ENCODE measurements around the gene KRT26.

Gene KRT26

GRCh38 chr17:40734018-40734417, 38.0 kb downstream of the KRT26 start:
- Histone ChIP-seq H3K36me3 (replicated peaks; ENCODE audit: insufficient read depth, low read length) (no peaks in the 10 kb centered on the region), H2AFZ (ENCODE audit: low read length) (no peak overlapping the region)

DNA sequence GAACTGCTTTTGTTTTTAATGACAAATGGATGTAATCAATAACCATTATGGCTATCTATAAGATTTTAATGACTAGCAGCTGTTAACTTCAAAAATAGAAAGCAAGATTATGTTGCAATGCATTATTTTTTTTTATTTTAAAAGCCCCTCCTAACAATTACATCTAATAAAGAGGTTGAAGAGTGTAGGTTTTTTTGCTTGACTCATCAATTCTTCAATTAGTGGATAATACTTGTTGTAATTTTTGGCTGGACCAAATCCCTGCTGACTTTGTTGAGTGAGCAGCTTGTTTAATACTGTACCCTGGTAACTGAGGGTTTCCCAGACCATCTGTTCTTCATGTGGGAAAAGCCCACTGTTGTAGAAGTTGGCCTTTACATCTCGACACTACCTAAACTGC, 41.0 kb downstream of the KRT26 start:
- peaks cover 7% of the 10 kb centered on the region; the same call in 1 of the 2 replicates for H3K27me3 ChIP-seq (replicated peaks; ENCODE audit: insufficient read depth, low read length)
- H3K36me3 ChIP-seq (replicated peaks; ENCODE audit: insufficient read depth, low read length), result no peaks in the 10 kb centered on the region
- no peak for DNase-seq
- TF ChIP-seq EZH2phosphoT487 (IDR thresholded peaks at IDR 0.05; ENCODE audit: low read length) (no peak), EZH2 (optimal IDR thresholded peaks at IDR 0.05; ENCODE audit: low read depth, low read length) (no peak)
- TF ChIP-seq, protein P1, sequence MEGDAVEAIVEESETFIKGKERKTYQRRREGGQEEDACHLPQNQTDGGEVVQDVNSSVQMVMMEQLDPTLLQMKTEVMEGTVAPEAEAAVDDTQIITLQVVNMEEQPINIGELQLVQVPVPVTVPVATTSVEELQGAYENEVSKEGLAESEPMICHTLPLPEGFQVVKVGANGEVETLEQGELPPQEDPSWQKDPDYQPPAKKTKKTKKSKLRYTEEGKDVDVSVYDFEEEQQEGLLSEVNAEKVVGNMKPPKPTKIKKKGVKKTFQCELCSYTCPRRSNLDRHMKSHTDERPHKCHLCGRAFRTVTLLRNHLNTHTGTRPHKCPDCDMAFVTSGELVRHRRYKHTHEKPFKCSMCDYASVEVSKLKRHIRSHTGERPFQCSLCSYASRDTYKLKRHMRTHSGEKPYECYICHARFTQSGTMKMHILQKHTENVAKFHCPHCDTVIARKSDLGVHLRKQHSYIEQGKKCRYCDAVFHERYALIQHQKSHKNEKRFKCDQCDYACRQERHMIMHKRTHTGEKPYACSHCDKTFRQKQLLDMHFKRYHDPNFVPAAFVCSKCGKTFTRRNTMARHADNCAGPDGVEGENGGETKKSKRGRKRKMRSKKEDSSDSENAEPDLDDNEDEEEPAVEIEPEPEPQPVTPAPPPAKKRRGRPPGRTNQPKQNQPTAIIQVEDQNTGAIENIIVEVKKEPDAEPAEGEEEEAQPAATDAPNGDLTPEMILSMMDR (IDR thresholded peaks at IDR 0.05; ENCODE audit: low read length), result no peak
- no peak overlapping the region for H2AFZ ChIP-seq (ENCODE audit: low read length)
- no peaks in the 10 kb centered on the region for H3K9me3 ChIP-seq (replicated peaks; ENCODE audit: insufficient read depth, low read length)
- H3K79me2 ChIP-seq (ENCODE audit: low read length), result no peaks in the 10 kb centered on the region
- no peaks in the 10 kb centered on the region for H3K9me2 ChIP-seq (replicated peaks; ENCODE audit: insufficient read depth, low read length)
- no peak overlapping the region for H3K27ac ChIP-seq (ENCODE audit: low read length)
- no peak overlapping the region for H3K9ac ChIP-seq (ENCODE audit: low read length)
- no peaks in the 10 kb centered on the region; the same call in 1 of the 2 replicates for H4K20me1 ChIP-seq (ENCODE audit: insufficient read depth, low read length)
- no peak overlapping the region for H3K4me2 ChIP-seq (ENCODE audit: low read depth, low read length)
- no peaks in the 10 kb centered on the region for H3F3A ChIP-seq (ENCODE audit: insufficient read depth, low read length)
- H3K4me3 ChIP-seq (ENCODE audit: low read length), result no peak overlapping the region
- H3K4me1 ChIP-seq (ENCODE audit: low read length), result no peaks in the 10 kb centered on the region

More at GRCh38 chr17:40734018-40734417, 38.0 kb downstream of the KRT26 start:
- Histone ChIP-seq H3K4me3 (ENCODE audit: low read length) (no peak overlapping the region), H4K20me1 (ENCODE audit: insufficient read depth, low read length) (no peaks in the 10 kb centered on the region), H3K79me2 (ENCODE audit: low read length) (no peaks in the 10 kb centered on the region), H3K27ac (ENCODE audit: low read length) (no peak overlapping the region), H3K27me3 (replicated peaks; ENCODE audit: insufficient read depth, low read length) (no peaks in the 10 kb centered on the region; the same call in 1 of the 2 replicates), H3K4me2 (ENCODE audit: low read depth, low read length) (no peak overlapping the region), H3K4me1 (ENCODE audit: low read length) (no peaks in the 10 kb centered on the region), H3K9me2 (replicated peaks; ENCODE audit: insufficient read depth, low read length) (no peaks in the 10 kb centered on the region), H3F3A (ENCODE audit: insufficient read depth, low read length) (no peaks in the 10 kb centered on the region), H3K9me3 (replicated peaks; ENCODE audit: insufficient read depth, low read length) (no peaks in the 10 kb centered on the region), H3K9ac (ENCODE audit: low read length) (no peak overlapping the region)
- DNase-seq, result no peak
- TF ChIP-seq EZH2 (optimal IDR thresholded peaks at IDR 0.05; ENCODE audit: low read depth, low read length), result no peak
- no peak for TF ChIP-seq EZH2phosphoT487 (IDR thresholded peaks at IDR 0.05; ENCODE audit: low read length)
- TF ChIP-seq, protein P1 (IDR thresholded peaks at IDR 0.05; ENCODE audit: low read length), result no peak

- no peak overlapping the region for H3K4me3 ChIP-seq (ENCODE audit: low read length)
Observed at GRCh38 chr17:40727447-40728231, 44.4 kb downstream of the KRT26 start.

More at GRCh38 chr17:40727447-40728231, 44.4 kb downstream of the KRT26 start:
- no peaks in the 10 kb centered on the region for H3K9me2 ChIP-seq (replicated peaks; ENCODE audit: insufficient read depth, low read length)
- H3K36me3 ChIP-seq (replicated peaks; ENCODE audit: insufficient read depth, low read length), result no peaks in the 10 kb centered on the region
- no peaks in the 10 kb centered on the region for H3K4me1 ChIP-seq (ENCODE audit: low read length)
- H2AFZ ChIP-seq (ENCODE audit: low read length), result no peak overlapping the region
- no peak overlapping the region for H3K4me2 ChIP-seq (ENCODE audit: low read depth, low read length)
- H4K20me1 ChIP-seq (ENCODE audit: insufficient read depth, low read length), result no peaks in the 10 kb centered on the region; the same call in 1 of the 2 replicates
- no peaks in the 10 kb centered on the region for H3F3A ChIP-seq (ENCODE audit: insufficient read depth, low read length)
- H3K9ac ChIP-seq (ENCODE audit: low read length), result no peak overlapping the region
- H3K27ac ChIP-seq (ENCODE audit: low read length), result no peak overlapping the region
- no peaks in the 10 kb centered on the region for H3K9me3 ChIP-seq (replicated peaks; ENCODE audit: insufficient read depth, low read length)
- no peak for TF ChIP-seq EZH2phosphoT487 (IDR thresholded peaks at IDR 0.05; ENCODE audit: low read length)
- TF ChIP-seq, protein P1 (IDR thresholded peaks at IDR 0.05; ENCODE audit: low read length), result no peak
- no peak for TF ChIP-seq EZH2 (optimal IDR thresholded peaks at IDR 0.05; ENCODE audit: low read depth, low read length)
- no peaks in the 10 kb centered on the region for H3K79me2 ChIP-seq (ENCODE audit: low read length)
- H3K27me3 ChIP-seq (replicated peaks; ENCODE audit: insufficient read depth, low read length), result peaks cover 7% of the 10 kb centered on the region
- no peak for DNase-seq
